Esophagus muscularis mucosa (tissue), 4 donors: ENCODE results near the gene CKAP2L. TPM values are rescaled to one million over a fixed set of nuclear protein-coding genes. Genes with fewer than 3 reads are reported as not detected.

ENCODE experiments used
- DNase-seq: peaks from one replicate; pipeline ENCODE4 v3.0.0-alpha.2; 2017; ENCODE audit errors: extremely low spot score
- H3K27ac ChIP-seq, 4 donors: fragments of 200-600 bp; sonication (generic); replicated peaks in 1 of 4; 1 replicate in 3 of 4; 2 replicates in 1 of 4; pipeline ENCODE4 v1.5.1; 2016 to 2019; ENCODE audit warnings: mild to moderate bottlenecking in 1 of 4
- H3K27me3 ChIP-seq, 4 donors: fragments of 200-600 bp; sonication (generic); one replicate each; pipeline versions ENCODE4 v1.5.1 to v1.6.0; 2016 to 2019
- H3K36me3 ChIP-seq, 4 donors: fragments of 200-600 bp; sonication (generic); one replicate each; pipeline ENCODE4 v1.5.1; 2016 to 2019
- H3K4me1 ChIP-seq, 4 donors: fragments of 200-600 bp; sonication (generic); one replicate each; pipeline ENCODE4 v1.5.1; 2016 to 2019
- H3K4me3 ChIP-seq, 4 donors: fragments of 200-600 bp; sonication (generic); 1 replicate in 2 of 4; 2 replicates in 2 of 4; pipeline ENCODE4 v1.5.1; 2016 to 2019; ENCODE audit warnings: mild to moderate bottlenecking in 4 of 4, moderate library complexity in 1 of 4
- H3K9me3 ChIP-seq, 4 donors: fragments of 200-600 bp; sonication (generic); 1 replicate in 3 of 4; 2 replicates in 1 of 4; pipeline ENCODE4 v1.5.1; 2016 to 2019
- CTCF ChIP-seq, 3 experiments: fragments of 200-600 bp in 2 of 3; fragments of 450-650 bp in 1 of 3; sonication (generic) in 2 of 3; IDR thresholded peaks; one replicate each; pipeline ENCODE4 v1.5.1; 2017 to 2019; ENCODE audit warnings: antibody characterized with exemption in 3 of 3, mild to moderate bottlenecking in 2 of 3, moderate library complexity in 1 of 3
- EP300 ChIP-seq: sonication (generic); formaldehyde crosslinking; IDR thresholded peaks from one replicate; pipeline ENCODE4 v1.6.1; 2017; ENCODE audit warnings: antibody characterized with exemption
- POLR2A ChIP-seq: fragments of 450-650 bp; IDR thresholded peaks from one replicate; pipeline ENCODE4 v1.6.1; 2017; ENCODE audit warnings: antibody characterized with exemption, moderate library complexity, mild to moderate bottlenecking, low read depth
- POLR2AphosphoS5 ChIP-seq, 2 donors: sonication (generic); formaldehyde crosslinking; IDR thresholded peaks; one replicate each; pipeline ENCODE4 v1.6.1; 2017; ENCODE audit warnings: antibody characterized with exemption in 2 of 2
- whole genome bisulfite sequencing: methylation state at CpG from one replicate; pipeline ENCODE4 v1.1.5; 2018; 5-methylcytosine and 5-hydroxymethylcytosine counted together
- intact Hi-C: fragments of 100-400 bp; cut with DNase I; formaldehyde crosslinking; loops from one replicate; pipeline ENCODE4 v1.15.1; 2023
- total RNA-seq, 4 donors: library from RNA; depleted of rRNA; stranded (reverse); fragments of >200 nt; gene quantifications; one replicate each; pipeline versions ENCODE4 v1.1.0 to v1.2.1, GENCODE V29; 2016

Gene CKAP2L
- total RNA-seq, 4 donors from 2014 or later = 0.23 to 1.5 (median 0.91) TPM; not detected in 1

DNA sequence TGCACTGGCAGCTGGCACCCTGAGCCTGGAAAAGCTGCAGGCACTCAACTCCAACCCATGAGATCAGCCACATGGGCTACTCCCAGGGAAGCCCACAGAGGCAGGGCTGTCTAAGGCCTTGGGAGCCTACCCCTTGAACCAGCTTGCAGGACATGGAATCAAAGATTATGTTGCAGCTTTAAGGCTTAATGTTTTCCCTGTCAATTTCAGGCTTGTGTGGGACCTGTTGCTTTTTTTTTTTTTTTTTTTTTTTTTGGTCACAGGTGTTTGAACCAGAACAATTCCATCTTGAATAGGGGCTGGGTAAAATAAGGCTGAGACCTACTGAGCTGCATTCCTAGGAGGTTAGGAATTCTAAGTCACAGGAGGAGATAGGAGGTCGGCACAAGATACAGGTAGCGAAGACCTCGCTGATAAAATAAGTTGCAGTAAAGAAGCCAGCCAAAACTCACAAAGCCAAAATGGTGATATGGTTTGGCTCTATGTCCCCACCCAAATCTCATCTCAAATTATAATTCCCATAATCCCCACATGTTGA is 27.4 kb upstream of the CKAP2L start:
- DNase-seq = no peak
- TF ChIP-seq EP300 (no peak), POLR2A (no peak), CTCF (IDR thresholded peaks at IDR 0.05) (no peak), POLR2AphosphoS5 (IDR thresholded peaks at IDR 0.05) (no peak)
- 98% methylated on average over 3 of the region's 3 CpGs for WGBS
- Histone ChIP-seq H3K36me3 (no peaks in the 10 kb centered on the region), H3K27me3 (no peaks in the 10 kb centered on the region), H3K9me3 (no peaks in the 10 kb centered on the region), H3K4me3 (no peak overlapping the region), H3K4me1 (peaks cover 6 to 19% (median 13%) of the 10 kb centered on the region in 4 donors), H3K27ac (no peak overlapping the region)
- intact Hi-C loops = no loop called here

DNA sequence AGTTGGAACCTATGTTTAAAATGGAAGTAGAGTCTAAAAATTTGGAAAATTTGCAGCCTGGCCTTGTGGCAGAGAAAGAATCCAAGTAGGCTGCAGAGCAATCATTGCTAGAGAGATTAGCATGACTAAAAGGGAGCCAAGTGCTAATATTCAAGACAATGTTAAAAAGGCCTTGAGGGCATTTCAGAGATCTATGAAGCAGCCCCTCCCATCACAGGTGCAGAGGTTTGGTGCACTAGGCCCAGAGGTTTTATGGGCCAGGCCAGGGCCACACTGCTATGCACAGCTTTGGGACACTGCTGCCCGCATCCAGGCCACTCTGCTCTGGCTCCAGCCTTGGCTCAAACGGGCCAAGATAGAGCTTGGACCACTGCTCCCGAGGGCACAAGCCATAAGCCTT is 26.6 kb upstream of the CKAP2L start:
- no peak overlapping the region for H3K27ac ChIP-seq
- H3K36me3 ChIP-seq = no peaks in the 10 kb centered on the region
- TF ChIP-seq POLR2AphosphoS5 (IDR thresholded peaks at IDR 0.05) (no peak), EP300 (no peak), POLR2A (no peak), CTCF (IDR thresholded peaks at IDR 0.05) (no peak)
- H3K4me1 ChIP-seq = peaks cover 6 to 19% (median 13%) of the 10 kb centered on the region in 4 donors
- no peak for DNase-seq
- intact Hi-C loops = no loop called here
- no peaks in the 10 kb centered on the region for H3K9me3 ChIP-seq
- WGBS = no CpG with 5 or more reads among the region's 3 CpGs
- no peak overlapping the region for H3K4me3 ChIP-seq
- no peaks in the 10 kb centered on the region for H3K27me3 ChIP-seq

GRCh38 chr2:112790305-112790704 is 25.9 kb upstream of the CKAP2L start:
- no peaks in the 10 kb centered on the region for H3K36me3 ChIP-seq
- no peak for DNase-seq
- no peak overlapping the region for H3K4me3 ChIP-seq
- intact Hi-C loops = no loop called here
- H3K27ac ChIP-seq = no peak overlapping the region
- TF ChIP-seq POLR2AphosphoS5 (IDR thresholded peaks at IDR 0.05) = no peak
- no peak for TF ChIP-seq EP300
- TF ChIP-seq CTCF (IDR thresholded peaks at IDR 0.05) = no peak
- no peak for TF ChIP-seq POLR2A
- H3K9me3 ChIP-seq = no peaks in the 10 kb centered on the region
- peaks cover 6 to 19% (median 13%) of the 10 kb centered on the region in 4 donors for H3K4me1 ChIP-seq
- H3K27me3 ChIP-seq = no peaks in the 10 kb centered on the region
- WGBS = 90% methylated on average over 5 of the region's 5 CpGs

DNA sequence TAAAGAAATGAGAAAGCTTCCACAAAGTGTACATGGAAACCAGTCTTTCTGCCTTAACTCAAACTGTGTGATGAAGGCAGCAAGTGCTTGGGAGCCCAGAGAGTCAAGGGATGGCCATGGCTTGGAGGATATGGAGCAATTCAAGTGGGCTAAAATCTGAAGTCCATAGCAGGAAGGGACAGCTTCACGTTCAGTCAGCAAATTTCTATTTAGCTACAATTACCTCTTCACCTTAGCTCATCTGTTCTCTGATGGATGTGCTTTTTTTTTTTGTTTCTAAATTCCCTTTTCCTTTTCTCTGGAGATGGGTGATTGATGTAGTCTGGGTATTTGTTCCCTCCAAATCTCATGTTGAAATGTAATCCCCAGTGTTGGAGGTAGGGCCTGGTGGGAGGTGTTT is 24.8 kb upstream of the CKAP2L start:
- no peaks in the 10 kb centered on the region for H3K27me3 ChIP-seq
- no peak overlapping the region for H3K27ac ChIP-seq
- H3K4me3 ChIP-seq = no peak overlapping the region
- intact Hi-C loops = no loop called here
- H3K4me1 ChIP-seq = peaks cover 0 to 10% (median 5%) of the 10 kb centered on the region in 4 donors
- TF ChIP-seq POLR2A (no peak), CTCF (IDR thresholded peaks at IDR 0.05) (no peak), EP300 (no peak), POLR2AphosphoS5 (IDR thresholded peaks at IDR 0.05) (no peak)
- H3K9me3 ChIP-seq = no peaks in the 10 kb centered on the region
- no peak for DNase-seq
- 88% methylated on average over 1 of the region's 1 CpG for WGBS
- H3K36me3 ChIP-seq = no peaks in the 10 kb centered on the region

- Histone ChIP-seq H3K9me3 (no peaks in the 10 kb centered on the region), H3K27me3 (no peaks in the 10 kb centered on the region), H3K4me3 (no peak overlapping the region), H3K27ac (no peak overlapping the region), H3K4me1 (peaks cover 0 to 4% (median under 1%) of the 10 kb centered on the region in 4 donors), H3K36me3 (no peaks in the 10 kb centered on the region)
- intact Hi-C loops = no loop called here
- no peak for DNase-seq
- WGBS = 79% methylated on average over 3 of the region's 3 CpGs
- TF ChIP-seq CTCF (IDR thresholded peaks at IDR 0.05) = no peak
- no peak for TF ChIP-seq POLR2A
- no peak for TF ChIP-seq EP300
- no peak for TF ChIP-seq POLR2AphosphoS5 (IDR thresholded peaks at IDR 0.05)
These were observed 24.2 kb upstream of the CKAP2L start for GRCh38 chr2:112788653-112789052.
